ENCODE measurements around the gene CSNK2A1.

- TF ChIP-seq, protein P1, sequence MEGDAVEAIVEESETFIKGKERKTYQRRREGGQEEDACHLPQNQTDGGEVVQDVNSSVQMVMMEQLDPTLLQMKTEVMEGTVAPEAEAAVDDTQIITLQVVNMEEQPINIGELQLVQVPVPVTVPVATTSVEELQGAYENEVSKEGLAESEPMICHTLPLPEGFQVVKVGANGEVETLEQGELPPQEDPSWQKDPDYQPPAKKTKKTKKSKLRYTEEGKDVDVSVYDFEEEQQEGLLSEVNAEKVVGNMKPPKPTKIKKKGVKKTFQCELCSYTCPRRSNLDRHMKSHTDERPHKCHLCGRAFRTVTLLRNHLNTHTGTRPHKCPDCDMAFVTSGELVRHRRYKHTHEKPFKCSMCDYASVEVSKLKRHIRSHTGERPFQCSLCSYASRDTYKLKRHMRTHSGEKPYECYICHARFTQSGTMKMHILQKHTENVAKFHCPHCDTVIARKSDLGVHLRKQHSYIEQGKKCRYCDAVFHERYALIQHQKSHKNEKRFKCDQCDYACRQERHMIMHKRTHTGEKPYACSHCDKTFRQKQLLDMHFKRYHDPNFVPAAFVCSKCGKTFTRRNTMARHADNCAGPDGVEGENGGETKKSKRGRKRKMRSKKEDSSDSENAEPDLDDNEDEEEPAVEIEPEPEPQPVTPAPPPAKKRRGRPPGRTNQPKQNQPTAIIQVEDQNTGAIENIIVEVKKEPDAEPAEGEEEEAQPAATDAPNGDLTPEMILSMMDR (IDR thresholded peaks at IDR 0.05), result no peak
- TF ChIP-seq POLR2A (IDR thresholded peaks at IDR 0.05), result no peak
Observed at GRCh38 chr20:480044-480443, 63.5 kb downstream of the CSNK2A1 start.
